NCI-H1048 (cell line): ENCODE data around the gene ZNF326.
"Not testable (repeated sequence)": the region's sequence is repeated elsewhere in the genome, so short reads cannot be mapped to it uniquely, and the experiment has no call there.

Experiments
- DNase-seq: peaks from one replicate; lab custom pipeline; 2025; lab: John Stamatoyannopoulos, UW

The ZNF326 gene

GRCh38 chr1:89966656-89967055 lies 28.3 kb upstream of the ZNF326 start:
- no peak for DNase-seq

GRCh38 chr1:89971600-89971999 lies 23.3 kb upstream of the ZNF326 start:
- DNase-seq, result no peak

GRCh38 chr1:89972024-89972423 lies 22.9 kb upstream of the ZNF326 start:
- DNase-seq, result no peak

GRCh38 chr1:89973471-89974127 lies 21.3 kb upstream of the ZNF326 start:
- no peak for DNase-seq

- DNase-seq, result no peak
These were observed 20.7 kb upstream of the ZNF326 start for GRCh38 chr1:89974256-89974655.

- DNase-seq, result no peak
These were observed 20.0 kb upstream of the ZNF326 start for GRCh38 chr1:89974696-89975470.

GRCh38 chr1:89975540-89976125 lies 19.3 kb upstream of the ZNF326 start:
- no peak for DNase-seq

- no peak for DNase-seq
These were observed 16.2 kb upstream of the ZNF326 start for GRCh38 chr1:89978755-89979154.

GRCh38 chr1:89980605-89981004 lies 14.3 kb upstream of the ZNF326 start:
- DNase-seq, result no peak

GRCh38 chr1:89982846-89983245 lies 12.1 kb upstream of the ZNF326 start:
- not testable (repeated sequence) for DNase-seq

- DNase-seq, result not testable (repeated sequence)
These were observed 10.3 kb upstream of the ZNF326 start for GRCh38 chr1:89984564-89985116.

- no peak for DNase-seq
These were observed 8.9 kb upstream of the ZNF326 start for GRCh38 chr1:89986020-89986419.

- no peak for DNase-seq
These were observed 7.6 kb upstream of the ZNF326 start for GRCh38 chr1:89987159-89987819.

- DNase-seq, result no peak
These were observed 5.8 kb upstream of the ZNF326 start for GRCh38 chr1:89989099-89989498.

- DNase-seq, result no peak
These were observed 5.1 kb upstream of the ZNF326 start for GRCh38 chr1:89989799-89990198.

- no peak for DNase-seq
These were observed 3.7 kb upstream of the ZNF326 start for GRCh38 chr1:89990976-89991831.

- no peak for DNase-seq
These were observed 1.4 kb upstream of the ZNF326 start for GRCh38 chr1:89993541-89993940.

GRCh38 chr1:89994231-89994804 lies 592 bp upstream of the ZNF326 start:
- no peak for DNase-seq

GRCh38 chr1:89995598-89996449 lies 914 bp downstream of the ZNF326 start:
- no peak for DNase-seq

- DNase-seq, result no peak
These were observed 1.7 kb downstream of the ZNF326 start for GRCh38 chr1:89996450-89997110.
